ENCODE measurements around the gene NEO1. TPM values are rescaled to one million over a fixed set of nuclear protein-coding genes. Genes with fewer than 3 reads are reported as not detected.

NEO1 gene
- total and polyA plus RNA-seq, 9 of the 15 experiments (the other 6 are each of a cell fraction or from before 2014, with no cell fraction given): 0.08 to 1.7 (median 0.48) TPM

DNA sequence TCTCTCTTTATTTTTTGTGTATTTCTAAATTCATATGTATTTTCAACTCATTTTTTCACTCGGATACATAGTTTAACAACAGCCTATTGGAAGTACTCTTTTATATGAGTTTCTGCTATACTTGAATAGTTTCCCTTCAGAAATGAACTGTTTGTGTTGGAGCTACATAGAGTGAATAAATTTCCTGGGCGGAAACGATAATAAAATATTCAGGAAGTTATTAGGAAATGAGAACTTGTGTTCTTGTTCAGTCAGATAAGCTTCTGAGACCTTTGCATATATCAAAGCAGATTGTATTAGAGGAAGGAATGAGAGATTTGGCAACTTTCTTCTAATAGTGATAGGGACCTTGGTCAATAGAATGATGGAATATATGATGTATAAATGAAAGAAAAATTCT is 27.3 kb downstream of the NEO1 start:
- no peaks in the 10 kb centered on the region for H3K27me3 ChIP-seq (ENCODE audit: control insufficient read depth in 2 of 2, insufficient read depth in 2 of 2, low read length in 2 of 2)
- no peaks in the 10 kb centered on the region for H3K9me3 ChIP-seq (replicated peaks; ENCODE audit: control insufficient read depth, insufficient read depth, low read depth, low read length)
- H3K4me1 ChIP-seq (replicated peaks in 1 of 2; ENCODE audit: control insufficient read depth in 2 of 2, insufficient read depth in 2 of 2, low read length in 2 of 2): no peaks in the 10 kb centered on the region
- no peak for ATAC-seq
- no TSS peak for BruUV-seq (replicated peaks)
- H3K9ac ChIP-seq (ENCODE audit: insufficient read depth in 1 of 2, low read depth in 2 of 2, low read length in 2 of 2): no peak overlapping the region
- H3K9me1 ChIP-seq (ENCODE audit: control insufficient read depth, insufficient read depth, low read length): no peaks in the 10 kb centered on the region
- in situ Hi-C loops (cut with MboI) (loop anchor here (10.0 to 25.0 kb wide), 2 partner anchors 295 to 767 kb away; partner anchors contain the start of genes ADPGK and CELF6), intact Hi-C loops (cut with micrococcal nuclease) (no loop called here)
- no peak overlapping the region for H3K4me3 ChIP-seq
- CTCF ChIA-PET (ENCODE audit: low intra/inter-chr PET ratio): no interaction called here
- H3K4me2 ChIP-seq (ENCODE audit: insufficient read depth, low read length): no peak overlapping the region
- POLR2A ChIA-PET: no interaction called here
- DNase-seq (ENCODE audit: extremely low read depth in 1 of 4, low spot score in 3 of 4): no peak
- TF ChIP-seq, protein P1, sequence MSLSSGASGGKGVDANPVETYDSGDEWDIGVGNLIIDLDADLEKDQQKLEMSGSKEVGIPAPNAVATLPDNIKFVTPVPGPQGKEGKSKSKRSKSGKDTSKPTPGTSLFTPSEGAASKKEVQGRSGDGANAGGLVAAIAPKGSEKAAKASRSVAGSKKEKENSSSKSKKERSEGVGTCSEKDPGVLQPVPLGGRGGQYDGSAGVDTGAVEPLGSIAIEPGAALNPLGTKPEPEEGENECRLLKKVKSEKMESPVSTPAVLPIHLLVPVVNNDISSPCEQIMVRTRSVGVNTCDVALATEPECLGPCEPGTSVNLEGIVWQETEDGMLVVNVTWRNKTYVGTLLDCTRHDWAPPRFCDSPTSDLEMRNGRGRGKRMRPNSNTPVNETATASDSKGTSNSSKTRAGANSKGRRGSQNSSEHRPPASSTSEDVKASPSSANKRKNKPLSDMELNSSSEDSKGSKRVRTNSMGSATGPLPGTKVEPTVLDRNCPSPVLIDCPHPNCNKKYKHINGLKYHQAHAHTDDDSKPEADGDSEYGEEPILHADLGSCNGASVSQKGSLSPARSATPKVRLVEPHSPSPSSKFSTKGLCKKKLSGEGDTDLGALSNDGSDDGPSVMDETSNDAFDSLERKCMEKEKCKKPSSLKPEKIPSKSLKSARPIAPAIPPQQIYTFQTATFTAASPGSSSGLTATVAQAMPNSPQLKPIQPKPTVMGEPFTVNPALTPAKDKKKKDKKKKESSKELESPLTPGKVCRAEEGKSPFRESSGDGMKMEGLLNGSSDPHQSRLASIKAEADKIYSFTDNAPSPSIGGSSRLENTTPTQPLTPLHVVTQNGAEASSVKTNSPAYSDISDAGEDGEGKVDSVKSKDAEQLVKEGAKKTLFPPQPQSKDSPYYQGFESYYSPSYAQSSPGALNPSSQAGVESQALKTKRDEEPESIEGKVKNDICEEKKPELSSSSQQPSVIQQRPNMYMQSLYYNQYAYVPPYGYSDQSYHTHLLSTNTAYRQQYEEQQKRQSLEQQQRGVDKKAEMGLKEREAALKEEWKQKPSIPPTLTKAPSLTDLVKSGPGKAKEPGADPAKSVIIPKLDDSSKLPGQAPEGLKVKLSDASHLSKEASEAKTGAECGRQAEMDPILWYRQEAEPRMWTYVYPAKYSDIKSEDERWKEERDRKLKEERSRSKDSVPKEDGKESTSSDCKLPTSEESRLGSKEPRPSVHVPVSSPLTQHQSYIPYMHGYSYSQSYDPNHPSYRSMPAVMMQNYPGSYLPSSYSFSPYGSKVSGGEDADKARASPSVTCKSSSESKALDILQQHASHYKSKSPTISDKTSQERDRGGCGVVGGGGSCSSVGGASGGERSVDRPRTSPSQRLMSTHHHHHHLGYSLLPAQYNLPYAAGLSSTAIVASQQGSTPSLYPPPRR (CRISPR knock-in tag; IDR thresholded peaks at IDR 0.05; ENCODE audit: borderline replicate concordance): no peak
- TF ChIP-seq NEUROD1 (IDR thresholded peaks at IDR 0.05; ENCODE audit: borderline replicate concordance, low read depth, low read length, partially characterized antibody) (no peak), CHCHD3 (CRISPR knock-in tag; IDR thresholded peaks at IDR 0.05) (no peak), SMARCB1 (IDR thresholded peaks at IDR 0.05; ENCODE audit: insufficient read length, low read depth) (no peak), NR3C1 (CRISPR knock-in tag; IDR thresholded peaks at IDR 0.05) (no peak), MAZ (CRISPR knock-in tag; conservative IDR thresholded peaks at IDR 0.05 in 1 of 2, IDR thresholded peaks at IDR 0.05 in 1 of 2) (no peak), ZNF165 (CRISPR knock-in tag; IDR thresholded peaks at IDR 0.05; ENCODE audit: borderline replicate concordance) (no peak), KHSRP (IDR thresholded peaks at IDR 0.05) (no peak), NFATC3 (IDR thresholded peaks at IDR 0.05) (no peak)
- TF ChIP-seq, protein P2, sequence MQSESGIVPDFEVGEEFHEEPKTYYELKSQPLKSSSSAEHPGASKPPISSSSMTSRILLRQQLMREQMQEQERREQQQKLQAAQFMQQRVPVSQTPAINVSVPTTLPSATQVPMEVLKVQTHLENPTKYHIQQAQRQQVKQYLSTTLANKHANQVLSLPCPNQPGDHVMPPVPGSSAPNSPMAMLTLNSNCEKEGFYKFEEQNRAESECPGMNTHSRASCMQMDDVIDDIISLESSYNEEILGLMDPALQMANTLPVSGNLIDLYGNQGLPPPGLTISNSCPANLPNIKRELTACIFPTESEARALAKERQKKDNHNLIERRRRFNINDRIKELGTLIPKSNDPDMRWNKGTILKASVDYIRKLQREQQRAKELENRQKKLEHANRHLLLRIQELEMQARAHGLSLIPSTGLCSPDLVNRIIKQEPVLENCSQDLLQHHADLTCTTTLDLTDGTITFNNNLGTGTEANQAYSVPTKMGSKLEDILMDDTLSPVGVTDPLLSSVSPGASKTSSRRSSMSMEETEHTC (IDR thresholded peaks at IDR 0.05): no peak
- no peaks in the 10 kb centered on the region; the same call in 1 of the 2 replicates for H4K20me1 ChIP-seq (replicated peaks; ENCODE audit: control insufficient read depth, insufficient read depth, low read length)
- H3K27ac ChIP-seq (ENCODE audit: extremely low read depth, low read depth, low read length): no peak overlapping the region
- H2AFZ ChIP-seq (ENCODE audit: low read depth, low read length): no peak overlapping the region
- 0% methylated on average over 3 of the region's 3 CpGs for WGBS (ENCODE audit: insufficient coverage, low coverage, missing lambda C conversion rate)
- FAIRE-seq: no peak
- no peaks in the 10 kb centered on the region for H3K79me2 ChIP-seq (ENCODE audit: control insufficient read depth, insufficient read depth, low read length)
- no peaks in the 10 kb centered on the region for H3K36me3 ChIP-seq (ENCODE audit: control insufficient read depth, insufficient read depth, low read length)
